Thyroid gland (tissue), 4 donors: Measurements from ENCODE around the gene LIF.

ENCODE experiments used
- POLR2A ChIP-seq, 2 donors: fragments of 450-650 bp; IDR thresholded peaks; one replicate each; pipeline ENCODE4 v1.6.1; 2017; ENCODE audit warnings: antibody characterized with exemption in 2 of 2, mild to moderate bottlenecking in 2 of 2, moderate library complexity in 1 of 2
- TF ChIP-seq, protein P1 (sequence below), 6 experiments: fragments of 200-600 bp in 3 of 6; fragments of 450-650 bp in 3 of 6; sonication (generic) in 3 of 6; IDR thresholded peaks; one replicate each; pipeline ENCODE4 v1.5.1; 2016 to 2019; ENCODE audit warnings: antibody characterized with exemption in 6 of 6, mild to moderate bottlenecking in 2 of 6, inconsistent platforms in 1 of 6, moderate library complexity in 1 of 6

DNA sequence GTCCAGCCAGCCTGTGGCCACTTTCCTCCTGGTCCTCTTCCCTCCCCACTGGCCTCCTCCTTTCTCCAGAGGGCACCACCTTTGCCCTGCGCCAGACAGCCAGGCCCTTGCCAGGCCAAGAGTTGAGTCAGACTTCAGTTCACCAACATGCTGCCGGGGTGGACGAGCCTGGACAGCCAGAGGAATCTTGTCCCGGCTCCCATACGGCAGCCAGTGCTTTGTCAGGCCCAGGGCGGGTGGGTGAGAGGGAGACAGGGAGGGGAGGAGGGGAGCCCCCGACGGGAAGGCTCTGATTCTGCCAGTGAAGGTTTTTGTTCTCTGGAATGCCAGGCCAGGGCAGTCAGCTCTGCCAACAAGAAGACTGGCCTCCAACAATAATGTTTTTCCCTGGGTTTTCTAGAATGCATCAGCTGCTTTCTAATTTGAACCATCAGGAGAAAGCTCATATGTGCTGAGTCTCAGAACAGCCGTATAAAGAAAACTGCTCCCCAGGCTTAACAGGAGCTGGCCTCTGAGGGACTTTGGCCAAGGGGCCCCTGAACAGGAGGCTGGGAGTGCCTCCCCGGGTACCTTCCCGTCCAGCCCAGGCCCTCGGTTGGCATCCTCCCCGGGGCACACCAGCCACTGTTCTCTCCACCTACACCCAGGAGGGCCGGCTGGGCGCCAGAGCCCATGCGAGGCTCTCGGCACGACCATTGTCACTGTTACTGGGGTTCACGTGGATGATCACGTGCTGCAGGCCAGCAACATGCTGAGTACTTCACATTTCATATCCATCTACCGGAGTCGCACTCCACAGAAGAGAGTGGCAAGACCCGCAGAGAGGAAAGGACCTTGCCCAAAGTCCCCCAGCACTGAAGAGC lies 28.6 kb downstream of the LIF start:
- TF ChIP-seq, protein P1, sequence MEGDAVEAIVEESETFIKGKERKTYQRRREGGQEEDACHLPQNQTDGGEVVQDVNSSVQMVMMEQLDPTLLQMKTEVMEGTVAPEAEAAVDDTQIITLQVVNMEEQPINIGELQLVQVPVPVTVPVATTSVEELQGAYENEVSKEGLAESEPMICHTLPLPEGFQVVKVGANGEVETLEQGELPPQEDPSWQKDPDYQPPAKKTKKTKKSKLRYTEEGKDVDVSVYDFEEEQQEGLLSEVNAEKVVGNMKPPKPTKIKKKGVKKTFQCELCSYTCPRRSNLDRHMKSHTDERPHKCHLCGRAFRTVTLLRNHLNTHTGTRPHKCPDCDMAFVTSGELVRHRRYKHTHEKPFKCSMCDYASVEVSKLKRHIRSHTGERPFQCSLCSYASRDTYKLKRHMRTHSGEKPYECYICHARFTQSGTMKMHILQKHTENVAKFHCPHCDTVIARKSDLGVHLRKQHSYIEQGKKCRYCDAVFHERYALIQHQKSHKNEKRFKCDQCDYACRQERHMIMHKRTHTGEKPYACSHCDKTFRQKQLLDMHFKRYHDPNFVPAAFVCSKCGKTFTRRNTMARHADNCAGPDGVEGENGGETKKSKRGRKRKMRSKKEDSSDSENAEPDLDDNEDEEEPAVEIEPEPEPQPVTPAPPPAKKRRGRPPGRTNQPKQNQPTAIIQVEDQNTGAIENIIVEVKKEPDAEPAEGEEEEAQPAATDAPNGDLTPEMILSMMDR (IDR thresholded peaks at IDR 0.05): no peak
- no peak for TF ChIP-seq POLR2A (IDR thresholded peaks at IDR 0.05)
